Neural progenitor cell (in vitro differentiated cells): ENCODE measurements around the gene GSTK1.

Experiments
- CTCF ChIP-seq: fragments of 200-600 bp; sonication (generic); IDR thresholded peaks from 2 replicates; pipeline ENCODE4 v1.5.1; 2017; ENCODE audit warnings: antibody characterized with exemption, mild to moderate bottlenecking
- EZH2 ChIP-seq: fragments of 200-600 bp; sonication (generic); IDR thresholded peaks from 2 replicates; pipeline ENCODE4 v1.6.1; 2017; ENCODE audit warnings: antibody characterized with exemption, mild to moderate bottlenecking, moderate library complexity

- no peak for TF ChIP-seq CTCF
- no peak for TF ChIP-seq EZH2
These were observed 45.4 kb downstream of the GSTK1 start for GRCh38 chr7:143308632-143309031.
